AG09319 (cell line): ENCODE results near the gene GEMIN7.
"Not testable (repeated sequence)": the region's sequence is repeated elsewhere in the genome, so short reads cannot be mapped to it uniquely, and the experiment has no call there.

Source experiments
- DNase-seq: peaks from one replicate; pipeline ENCODE4 v3.0.0-alpha.2; 2010; ENCODE audit warnings: low read depth; ENCODE audit errors: extremely low read depth
- TF ChIP-seq, protein P1 (sequence below): IDR thresholded peaks from 2 replicates; pipeline ENCODE4 v1.5.1; 2011; ENCODE audit warnings: low read depth, mild to moderate bottlenecking, inconsistent platforms, low read length, moderate library complexity

Gene GEMIN7

GRCh38 chr19:45112111-45112827 is 33.2 kb downstream of the GEMIN7 start:
- DNase-seq, result no peak
- TF ChIP-seq, protein P1, sequence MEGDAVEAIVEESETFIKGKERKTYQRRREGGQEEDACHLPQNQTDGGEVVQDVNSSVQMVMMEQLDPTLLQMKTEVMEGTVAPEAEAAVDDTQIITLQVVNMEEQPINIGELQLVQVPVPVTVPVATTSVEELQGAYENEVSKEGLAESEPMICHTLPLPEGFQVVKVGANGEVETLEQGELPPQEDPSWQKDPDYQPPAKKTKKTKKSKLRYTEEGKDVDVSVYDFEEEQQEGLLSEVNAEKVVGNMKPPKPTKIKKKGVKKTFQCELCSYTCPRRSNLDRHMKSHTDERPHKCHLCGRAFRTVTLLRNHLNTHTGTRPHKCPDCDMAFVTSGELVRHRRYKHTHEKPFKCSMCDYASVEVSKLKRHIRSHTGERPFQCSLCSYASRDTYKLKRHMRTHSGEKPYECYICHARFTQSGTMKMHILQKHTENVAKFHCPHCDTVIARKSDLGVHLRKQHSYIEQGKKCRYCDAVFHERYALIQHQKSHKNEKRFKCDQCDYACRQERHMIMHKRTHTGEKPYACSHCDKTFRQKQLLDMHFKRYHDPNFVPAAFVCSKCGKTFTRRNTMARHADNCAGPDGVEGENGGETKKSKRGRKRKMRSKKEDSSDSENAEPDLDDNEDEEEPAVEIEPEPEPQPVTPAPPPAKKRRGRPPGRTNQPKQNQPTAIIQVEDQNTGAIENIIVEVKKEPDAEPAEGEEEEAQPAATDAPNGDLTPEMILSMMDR, result no peak

GRCh38 chr19:45113628-45114027 is 34.6 kb downstream of the GEMIN7 start:
- DNase-seq, result no peak
- TF ChIP-seq, protein P1, result no peak

- no peak for DNase-seq
- TF ChIP-seq, protein P1, result no peak
Measured at GRCh38 chr19:45114116-45114515, 35.1 kb downstream of the GEMIN7 start.

DNA sequence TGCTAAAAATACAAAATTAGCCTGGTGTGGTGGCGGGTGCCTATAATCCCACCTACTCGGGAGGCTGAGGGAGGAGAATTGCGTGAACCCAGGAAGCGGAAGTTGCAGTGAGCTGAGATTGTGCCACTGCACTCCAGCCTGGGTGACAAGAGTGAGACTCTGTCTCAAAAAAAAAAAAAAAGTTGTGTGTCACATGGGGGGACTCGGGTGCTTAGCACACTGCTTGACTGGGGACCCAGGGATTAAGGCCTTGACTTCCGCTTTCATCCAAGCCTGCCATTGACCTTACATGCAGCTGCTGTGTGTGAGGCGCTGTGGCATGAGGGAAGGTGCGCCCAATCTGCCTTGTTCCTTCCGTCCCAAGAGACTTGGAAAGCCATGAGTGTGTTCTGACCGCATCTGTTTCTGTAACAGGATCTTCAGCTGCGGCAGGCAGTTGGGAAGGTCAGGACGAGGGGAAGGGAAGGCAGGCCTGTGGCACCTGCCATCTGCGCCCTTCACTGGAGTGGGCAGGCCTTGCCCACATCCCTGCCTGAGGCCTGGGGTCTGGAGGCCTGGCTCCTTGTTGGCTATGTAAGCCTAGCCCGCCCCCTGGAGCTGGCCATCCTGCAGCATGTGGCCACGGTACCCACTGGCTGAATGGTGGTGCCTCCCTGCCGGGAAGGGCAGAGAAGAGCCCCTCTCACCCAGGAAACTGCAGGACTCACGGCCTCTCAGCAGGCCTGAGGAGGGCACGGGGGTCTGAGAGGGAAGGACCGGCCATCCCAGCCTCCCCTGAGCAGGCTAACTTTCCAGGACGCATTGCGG is 37.0 kb downstream of the GEMIN7 start:
- TF ChIP-seq, protein P1, result no peak
- no peak for DNase-seq

DNA sequence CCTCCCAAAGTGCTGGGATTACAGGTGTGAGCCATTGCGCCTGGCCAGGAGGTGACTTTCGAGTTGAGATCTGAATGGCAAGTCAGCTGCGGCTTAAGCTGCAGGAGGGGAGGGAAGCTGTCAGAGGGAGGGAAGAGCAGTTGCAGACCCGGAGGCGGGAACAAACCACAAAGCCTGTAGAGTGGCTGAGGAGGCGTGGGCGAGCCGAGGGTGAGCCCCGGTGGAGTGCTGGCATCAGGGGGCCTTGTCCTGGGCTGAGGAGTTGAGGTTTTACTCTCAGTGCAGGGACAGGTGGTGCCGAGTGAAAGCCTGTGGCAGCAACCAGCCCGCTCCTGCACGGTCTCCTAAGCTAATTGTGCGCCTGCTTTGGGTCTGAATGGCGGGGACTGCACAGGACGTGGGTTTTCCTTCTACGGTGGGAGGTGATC is 38.1 kb downstream of the GEMIN7 start:
- TF ChIP-seq, protein P1, result no peak

GRCh38 chr19:45117671-45118070 is 38.6 kb downstream of the GEMIN7 start:
- TF ChIP-seq, protein P1, result no peak
- no peak for DNase-seq

More for the DNA sequence above, 38.1 kb downstream of the GEMIN7 start:
- no peak for DNase-seq

DNA sequence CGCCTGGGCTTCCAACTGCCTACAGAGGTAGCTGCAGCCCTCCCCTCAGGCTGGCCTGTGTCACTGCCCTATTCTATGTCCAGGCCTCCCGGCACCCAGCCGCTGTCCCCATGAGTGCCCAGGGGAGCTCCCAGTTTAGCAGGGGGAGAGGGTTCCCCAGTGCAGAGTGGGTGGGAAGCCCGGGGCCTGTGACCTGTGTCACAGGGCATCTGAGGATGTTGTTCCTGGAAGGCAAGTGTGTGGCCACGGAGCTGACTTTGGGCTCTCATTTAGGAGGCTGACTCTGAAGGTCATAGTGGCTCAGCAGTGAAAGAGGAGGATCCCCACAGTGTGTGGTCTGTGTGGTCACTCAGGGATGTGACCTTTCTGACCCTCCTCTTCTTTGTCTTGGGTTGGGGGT is 39.0 kb downstream of the GEMIN7 start:
- TF ChIP-seq, protein P1, result no peak
- DNase-seq, result no peak

DNA sequence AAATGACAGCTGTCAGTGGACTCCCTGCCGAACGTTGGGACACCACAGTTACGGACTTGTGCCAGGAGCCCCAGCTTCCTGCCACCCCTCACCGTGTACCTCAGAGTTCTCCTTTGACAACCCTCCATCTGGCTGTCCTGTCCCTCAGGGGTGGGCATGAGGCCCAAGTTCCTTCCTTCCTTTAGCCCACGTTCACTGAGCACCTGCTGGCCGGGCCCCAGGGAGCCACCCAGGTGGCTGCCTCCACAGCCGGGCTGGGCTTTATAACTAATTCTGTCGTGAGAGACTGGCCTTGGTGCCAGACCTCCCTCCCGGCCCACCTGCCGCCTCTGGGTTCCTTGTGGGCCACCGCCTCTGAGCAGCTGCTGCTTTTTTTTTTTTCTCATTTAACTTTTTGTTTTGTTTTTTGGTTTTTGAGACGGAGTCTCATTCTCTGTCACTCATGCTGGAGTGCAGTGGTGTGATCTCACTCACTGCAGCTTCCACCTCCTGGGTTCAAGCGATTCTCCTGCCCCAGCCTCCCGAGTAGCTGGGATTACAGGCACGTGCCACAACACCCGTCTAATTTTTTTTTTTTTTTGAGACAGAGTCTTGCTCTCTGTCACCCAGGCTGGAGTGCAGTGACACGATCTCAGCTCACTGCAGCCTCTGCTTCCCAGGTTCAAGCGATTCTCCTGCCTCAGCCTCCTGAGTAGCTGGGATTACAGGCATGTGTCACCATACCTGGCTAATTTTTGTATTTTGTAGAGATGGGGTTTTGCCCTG is 39.7 kb downstream of the GEMIN7 start:
- DNase-seq, result not testable (repeated sequence)
